ENCODE data around the gene SLC36A2. TPM values are rescaled to one million over a fixed set of nuclear protein-coding genes. Genes with fewer than 3 reads are reported as not detected.
A peak's percentile ranks its signal among the peaks of the same experiment; 100 is the strongest.

The SLC36A2 gene
- total RNA-seq, 1 donor from 2014 or later, result not detected

- DNase-seq (ENCODE audit: low read depth in 2 of 2), result no peak
These were observed 64.1 kb downstream of the SLC36A2 start for GRCh38 chr5:151283120-151283825.

GRCh38 chr5:151281001-151281639 is 66.2 kb downstream of the SLC36A2 start:
- no peak for DNase-seq (ENCODE audit: low read depth in 2 of 2)

- DNase-seq (ENCODE audit: low read depth in 2 of 2), result no peak
These were observed 66.9 kb downstream of the SLC36A2 start for GRCh38 chr5:151280443-151280842.

- no peak for DNase-seq (ENCODE audit: low read depth in 2 of 2)
These were observed 68.5 kb downstream of the SLC36A2 start for GRCh38 chr5:151278845-151279244.

GRCh38 chr5:151275803-151276202 is 71.6 kb downstream of the SLC36A2 start:
- no peak for DNase-seq (ENCODE audit: low read depth in 2 of 2)

GRCh38 chr5:151274666-151275065 is 72.7 kb downstream of the SLC36A2 start:
- DNase-seq (ENCODE audit: low read depth in 2 of 2), result no peak

- no peak for DNase-seq (ENCODE audit: low read depth in 2 of 2)
These were observed 76.0 kb downstream of the SLC36A2 start for GRCh38 chr5:151271336-151271735.

- DNase-seq (ENCODE audit: low read depth in 2 of 2), result peak; percentile 10 to 56
These were observed 76.8 kb downstream of the SLC36A2 start for GRCh38 chr5:151270599-151270998.

GRCh38 chr5:151267491-151268260 is 79.7 kb downstream of the SLC36A2 start:
- no peak for DNase-seq (ENCODE audit: low read depth in 2 of 2)

Other genes with a start within 250 kb of the SLC36A2 start
- gene ANXA6, start 189.8 kb downstream of the SLC36A2 start, total RNA-seq, result 53.6 and 68.2 TPM in 2 replicates
- 3.4 and 3.5 TPM in 2 replicates for gene CCDC69, start 123.5 kb downstream of the SLC36A2 start, total RNA-seq
- gene GM2A, start 94.4 kb downstream of the SLC36A2 start, total RNA-seq, result 9.2 and 14.7 TPM in 2 replicates
- gene SLC36A3, start 43.8 kb downstream of the SLC36A2 start, total RNA-seq, result not detected in 2 replicates
- gene SLC36A1, start 100.0 kb upstream of the SLC36A2 start, total RNA-seq, result 1.9 and 3.2 TPM in 2 replicates
- gene FAT2, start 243.8 kb upstream of the SLC36A2 start, total RNA-seq, result not detected in 2 replicates